Measurements from ENCODE around the gene SRGAP1. TPM values are rescaled to one million over a fixed set of nuclear protein-coding genes. Genes with fewer than 3 reads are reported as not detected.

SRGAP1 gene
- polyA plus RNA-seq, 10 donors: 4.7 to 8.5 (median 6.8) TPM

DNA sequence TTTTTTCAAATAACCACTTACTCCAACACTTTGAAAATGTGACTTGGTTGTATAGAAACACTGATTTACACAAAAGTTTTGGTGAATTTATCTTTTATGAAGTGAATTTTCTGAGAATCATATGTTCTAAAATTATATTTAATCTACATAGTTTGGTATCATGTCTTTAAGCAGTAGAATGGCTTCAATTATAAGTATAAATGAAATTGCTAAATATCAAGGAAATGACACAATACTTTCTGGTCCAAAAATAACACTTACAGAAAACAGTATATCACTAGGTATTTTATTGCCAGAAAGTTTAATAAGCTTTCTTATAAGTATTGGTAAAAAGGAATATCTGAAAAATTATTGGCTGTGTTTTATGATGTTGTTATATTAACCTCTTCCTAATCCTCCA, 90.9 kb downstream of the SRGAP1 start:
- DNase-seq: no peak

DNA sequence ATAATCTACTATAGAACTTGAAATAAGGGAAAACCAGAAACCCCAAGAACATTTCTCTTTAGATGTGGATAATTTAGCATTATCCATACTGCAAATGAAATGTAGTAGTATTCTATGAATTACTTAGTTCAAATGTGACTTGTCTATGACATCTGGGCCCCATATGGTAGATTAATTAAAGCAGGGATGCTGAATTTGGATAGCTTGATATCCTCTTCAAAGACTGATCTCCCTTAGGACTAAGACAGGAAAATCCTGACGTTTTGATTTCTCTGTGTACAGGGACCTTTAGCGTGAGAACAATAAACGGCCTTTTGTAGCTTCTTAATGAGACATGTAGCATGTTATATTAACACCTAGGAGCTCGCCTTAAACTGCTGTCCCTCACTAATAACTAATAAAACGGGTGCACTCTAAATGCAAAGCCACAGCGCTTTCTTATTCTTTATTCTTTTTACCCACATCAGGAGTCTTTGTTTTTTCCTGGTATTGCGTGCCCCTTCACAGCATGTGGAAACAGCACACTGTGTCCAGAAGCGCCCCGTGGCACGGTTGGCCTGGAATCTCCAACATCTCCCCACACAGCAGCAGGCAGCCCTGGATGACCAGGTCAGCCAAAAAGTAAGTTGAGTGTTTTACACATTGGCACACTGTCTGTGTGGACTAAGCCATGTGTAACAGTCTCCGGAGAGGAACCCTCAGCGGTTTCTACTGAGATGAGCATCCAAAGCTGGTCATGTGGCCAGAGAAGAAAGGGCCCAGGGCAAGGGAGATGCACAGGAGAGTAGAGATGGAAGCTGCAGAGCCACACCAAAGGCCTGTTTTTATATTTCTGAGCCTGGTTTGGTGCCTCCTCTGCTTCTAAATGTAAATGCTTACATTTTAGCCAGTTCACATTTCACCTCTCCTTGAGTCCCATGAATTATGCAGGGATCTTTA, 93.1 kb downstream of the SRGAP1 start:
- peak in 1 of 3 donors; percentile 20 for DNase-seq

- DNase-seq: no peak
These were observed 96.0 kb downstream of the SRGAP1 start for GRCh38 chr12:63940310-63941005.

GRCh38 chr12:63941166-63941800, 96.8 kb downstream of the SRGAP1 start:
- DNase-seq: no peak

GRCh38 chr12:63941879-63942278, 97.4 kb downstream of the SRGAP1 start:
- no peak for DNase-seq

DNA sequence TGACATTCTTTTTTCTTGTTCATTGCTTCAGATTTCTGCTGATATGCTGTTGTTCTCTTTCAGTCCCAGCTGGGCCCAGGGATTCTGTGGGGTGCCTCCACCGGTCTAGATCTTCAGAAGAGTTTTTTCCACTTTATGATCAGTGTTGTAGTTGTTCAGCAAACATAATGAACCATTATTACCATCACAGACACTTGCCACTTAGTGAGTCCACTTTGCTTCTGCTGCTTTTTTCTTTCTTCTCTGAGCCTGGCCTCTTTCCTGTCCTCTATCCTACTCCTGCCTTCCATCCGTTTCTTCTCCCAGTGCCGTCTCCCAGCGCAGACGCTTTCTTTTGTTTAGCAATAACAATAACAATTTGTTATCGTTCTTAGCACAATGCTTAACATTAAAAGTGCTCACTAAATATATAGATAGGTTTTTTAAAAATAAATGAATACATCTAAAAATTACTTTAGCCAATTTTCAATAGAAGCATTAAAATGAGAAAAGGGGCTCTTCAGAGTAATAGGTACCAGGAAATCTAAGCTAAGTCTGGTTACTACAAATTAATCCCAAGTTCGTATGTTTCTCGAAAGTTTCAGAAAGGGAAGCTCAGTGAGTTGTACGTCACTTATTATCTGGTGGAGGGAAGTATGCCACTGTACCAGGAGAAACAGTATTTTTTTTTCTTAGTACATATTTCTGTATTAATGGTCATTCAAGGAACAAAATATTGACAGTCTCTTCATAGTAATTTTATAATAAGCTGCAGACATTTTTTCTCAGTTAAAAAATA, 98.2 kb downstream of the SRGAP1 start:
- DNase-seq: no peak

- DNase-seq: no peak
These were observed 99.6 kb downstream of the SRGAP1 start for GRCh38 chr12:63944034-63944579.

GRCh38 chr12:63944586-63945228, 100.2 kb downstream of the SRGAP1 start:
- peak in 1 of 3 donors; percentile 34 for DNase-seq

DNA sequence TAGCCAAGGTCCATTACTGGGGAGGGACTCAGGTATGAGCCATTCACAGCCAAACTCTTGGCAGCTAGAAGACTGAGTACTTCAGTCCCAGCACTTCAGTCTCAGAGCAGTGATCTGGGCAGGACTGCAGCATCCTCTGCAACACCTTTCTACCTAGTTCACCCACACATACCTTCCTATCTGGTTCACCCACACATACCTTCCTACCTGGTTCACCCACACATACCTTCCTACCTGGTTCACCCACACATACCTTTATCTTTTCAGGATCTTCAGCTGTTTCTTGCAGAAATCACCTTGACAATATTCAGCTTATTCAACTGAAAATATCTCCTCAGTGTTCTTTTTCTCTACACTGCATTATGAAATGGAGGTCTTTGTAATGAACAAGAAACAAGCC, 101.3 kb downstream of the SRGAP1 start:
- DNase-seq: no peak

- DNase-seq: no peak
These were observed 103.7 kb downstream of the SRGAP1 start for GRCh38 chr12:63948211-63948610.

DNA sequence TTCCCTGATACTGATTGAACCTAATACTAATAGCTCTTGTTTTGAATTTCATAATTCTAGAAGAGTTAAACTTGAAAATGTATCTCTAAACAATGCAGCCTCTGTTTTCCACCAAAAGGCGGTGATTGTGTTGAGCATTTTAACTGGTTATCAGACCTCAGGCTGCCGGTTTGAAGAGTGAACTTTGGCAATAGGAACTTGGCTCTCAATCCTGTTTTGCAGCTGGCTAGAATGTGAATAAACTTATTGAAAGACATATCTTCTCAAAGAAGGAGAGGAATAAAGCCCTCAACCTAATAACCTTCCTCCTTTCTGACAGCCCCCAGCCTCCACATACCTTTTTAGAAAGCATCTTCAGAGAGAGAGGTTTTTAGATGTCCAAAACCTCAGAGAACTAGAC, 105.4 kb downstream of the SRGAP1 start:
- peak in 2 of 3 donors; percentile 57 to 76 for DNase-seq

DNA sequence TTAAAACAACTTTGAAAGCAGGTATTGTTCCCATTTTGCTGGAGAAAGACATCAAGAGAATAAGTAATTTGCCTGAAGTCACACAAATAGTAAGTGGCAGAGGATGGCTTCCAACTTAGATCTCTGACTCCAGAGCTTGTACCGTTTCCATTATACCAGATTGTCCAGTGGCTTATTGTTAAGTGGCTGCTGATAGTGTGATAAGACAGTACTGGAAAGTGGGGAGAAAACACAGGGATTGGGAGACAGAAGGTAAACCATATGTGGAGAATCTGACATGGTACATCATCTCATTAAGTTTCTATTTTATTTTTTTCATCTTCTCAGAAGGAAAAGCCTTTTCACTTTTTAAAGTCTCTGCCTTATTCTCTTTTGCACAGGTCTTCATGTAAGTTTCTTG, 108.5 kb downstream of the SRGAP1 start:
- DNase-seq: no peak

DNA sequence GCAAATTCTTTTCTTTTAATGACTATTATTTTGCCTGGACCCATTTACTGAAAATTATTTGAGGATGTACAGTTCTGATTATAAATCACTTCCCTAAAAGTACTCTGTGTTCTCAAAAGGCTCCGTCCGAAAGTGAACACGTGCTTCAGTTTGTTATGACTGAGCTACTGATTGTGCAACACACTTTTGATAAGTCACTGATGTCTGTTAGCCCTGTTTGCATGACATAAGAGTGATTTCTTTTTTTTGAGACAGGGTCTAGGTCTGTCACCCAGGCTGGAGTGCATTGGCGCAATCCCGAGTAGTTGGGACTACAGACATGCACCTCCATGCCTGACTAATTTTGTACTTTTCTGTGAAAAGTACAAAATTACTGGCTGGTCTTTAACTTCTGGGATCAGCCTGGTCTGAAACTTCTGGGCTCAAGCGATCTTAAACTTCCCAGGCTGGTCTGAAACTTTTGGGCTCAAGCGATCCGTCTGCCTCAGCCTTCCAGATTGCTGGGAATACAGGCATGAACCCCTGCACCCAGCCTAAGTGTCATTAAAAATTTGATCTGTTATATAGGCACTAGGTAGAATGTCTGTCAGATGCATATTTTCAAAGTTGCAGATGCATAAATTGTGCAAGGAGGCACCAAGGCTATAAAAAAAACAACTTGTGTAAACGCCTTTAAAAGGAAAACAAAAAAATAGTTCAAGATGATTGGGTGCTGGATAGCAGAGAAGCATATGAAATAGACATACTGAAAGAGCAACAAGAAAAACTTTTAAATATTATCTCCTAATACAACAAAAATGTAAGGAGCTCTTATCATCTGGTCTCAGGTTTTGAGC, 111.5 kb downstream of the SRGAP1 start:
- peak in 1 of 3 donors; percentile 43 for DNase-seq

DNA sequence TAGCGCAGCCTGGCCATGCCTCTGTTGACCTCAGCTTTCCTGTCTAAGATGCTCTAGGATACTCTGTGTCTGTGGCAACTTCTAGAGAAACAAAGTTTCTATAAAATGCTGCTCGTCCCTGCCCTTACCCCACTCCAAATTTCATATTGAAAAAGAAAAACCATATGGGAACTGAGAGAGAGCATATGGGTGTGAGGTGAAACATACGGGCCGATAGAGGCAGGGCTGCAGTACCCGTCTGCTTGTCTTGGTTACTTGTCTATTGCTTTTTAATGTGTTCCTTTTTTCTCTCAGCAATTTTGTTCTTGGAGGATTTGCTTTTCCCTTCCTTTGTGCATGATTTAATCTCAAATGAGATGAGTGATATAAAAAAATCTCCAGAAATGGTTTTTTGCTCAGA, 113.0 kb downstream of the SRGAP1 start:
- DNase-seq: no peak

- DNase-seq: no peak
These were observed 114.5 kb downstream of the SRGAP1 start for GRCh38 chr12:63958876-63959580.

- no peak for DNase-seq
These were observed 116.5 kb downstream of the SRGAP1 start for GRCh38 chr12:63961048-63961447.

DNA sequence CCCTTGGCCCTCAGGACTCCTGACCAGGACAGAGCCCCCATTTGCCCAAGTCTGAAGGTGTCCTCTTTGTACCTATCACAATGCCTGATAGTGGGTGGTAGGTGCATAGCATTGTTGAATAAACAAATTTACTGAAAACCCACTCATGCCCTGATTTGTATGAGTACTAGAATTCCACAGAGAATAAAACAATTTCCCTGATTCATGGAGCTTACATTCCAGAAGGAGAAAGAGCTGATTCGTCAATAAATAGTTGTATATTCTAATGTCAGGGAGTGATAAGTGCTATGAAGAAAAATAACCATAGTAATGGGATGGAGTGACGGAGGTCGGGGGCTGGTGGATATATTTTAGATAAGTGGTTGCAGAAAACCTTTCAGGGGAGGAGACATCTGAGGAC, 117.0 kb downstream of the SRGAP1 start:
- no peak for DNase-seq

- no peak for DNase-seq
These were observed 119.4 kb downstream of the SRGAP1 start for GRCh38 chr12:63963868-63964267.

DNA sequence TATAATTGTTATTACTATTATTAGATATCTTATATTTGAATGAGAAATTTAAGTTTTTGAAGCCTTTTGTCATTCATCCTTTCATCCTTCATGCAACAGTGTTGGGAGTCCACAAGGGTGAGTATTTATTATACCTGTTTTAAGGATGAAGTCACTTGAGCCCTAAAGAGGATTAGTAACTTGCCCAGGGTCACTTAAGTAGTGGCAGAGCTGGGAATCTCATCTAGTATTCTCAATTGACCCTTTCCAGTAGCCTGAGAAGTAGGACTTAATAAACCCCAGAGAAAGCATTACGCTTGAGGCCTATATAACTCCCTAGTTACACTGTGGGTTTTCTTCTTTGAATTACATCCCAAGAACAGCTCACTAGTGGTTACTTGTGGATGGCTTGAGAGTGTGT, 119.8 kb downstream of the SRGAP1 start:
- DNase-seq: no peak
